Smooth muscle cell (in vitro differentiated cells): ENCODE data around the gene GATA5. TPM values are rescaled to one million over a fixed set of nuclear protein-coding genes. Genes with fewer than 3 reads are reported as not detected.

ENCODE experiments used
- DNase-seq: peaks from one replicate; lab custom pipeline; 2025; ENCODE audit not compliant: unreplicated experiment; lab: John Stamatoyannopoulos, UW
- H2AFZ ChIP-seq: fragments of 200-600 bp; sonication (generic); 2 replicates; pipeline ENCODE4 v1.6.0; 2016; ENCODE audit warnings: antibody characterized with exemption, low read depth, mild to moderate bottlenecking
- H3F3A ChIP-seq: fragments of 200-600 bp; sonication (generic); 2 replicates; pipeline ENCODE4 v1.6.0; 2017; ENCODE audit warnings: antibody characterized with exemption, low read depth
- H3K27ac ChIP-seq: fragments of 200-600 bp; sonication (generic); 2 replicates; pipeline ENCODE4 v1.5.1; 2016; ENCODE audit warnings: low read depth, mild to moderate bottlenecking
- H3K27me3 ChIP-seq: fragments of 200-600 bp; sonication (generic); 2 replicates; pipeline ENCODE4 v1.6.1; 2016; ENCODE audit warnings: low read depth, mild to moderate bottlenecking
- H3K36me3 ChIP-seq: fragments of 200-600 bp; sonication (generic); 2 replicates; pipeline ENCODE4 v1.5.1; 2016; ENCODE audit warnings: low read depth
- H3K4me1 ChIP-seq: fragments of 200-600 bp; sonication (generic); 2 replicates; pipeline ENCODE4 v1.5.1; 2016; ENCODE audit warnings: low read depth
- H3K4me2 ChIP-seq: fragments of 200-600 bp; sonication (generic); 2 replicates; pipeline ENCODE4 v1.6.0; 2016; ENCODE audit warnings: mild to moderate bottlenecking
- H3K4me3 ChIP-seq: fragments of 200-600 bp; sonication (generic); 2 replicates; pipeline ENCODE4 v1.5.1; 2016; ENCODE audit warnings: mild to moderate bottlenecking
- H3K79me2 ChIP-seq: fragments of 200-600 bp; sonication (generic); 2 replicates; pipeline ENCODE4 v1.6.0; 2016; ENCODE audit warnings: low read depth, mild to moderate bottlenecking
- H3K9ac ChIP-seq: fragments of 200-600 bp; sonication (generic); 2 replicates; pipeline ENCODE4 v1.6.0; 2016; ENCODE audit warnings: low read depth
- H3K9me3 ChIP-seq: fragments of 200-600 bp; sonication (generic); replicated peaks from 2 replicates; pipeline ENCODE4 v1.5.1; 2016; ENCODE audit warnings: low read depth
- H4K20me1 ChIP-seq: fragments of 200-600 bp; sonication (generic); 2 replicates; pipeline ENCODE4 v1.6.0; 2016; ENCODE audit warnings: low read depth
- WGBS: methylation state at CpG from one replicate; pipeline ENCODE4 v1.1.7; 2016; ENCODE audit warnings: low lambda C conversion rate; 5-methylcytosine and 5-hydroxymethylcytosine counted together
- polyA plus RNA-seq: library from polyadenylated mRNA; unstranded; fragments of >200 nt; fragmentation: Nextera tagmentation; extraction: Ambion mirVana; gene quantifications from 2 replicates; pipeline ENCODE4 v1.2.1, GENCODE V29; 2016
- total RNA-seq: library from RNA; depleted of rRNA; stranded (reverse); fragments of >200 nt; gene quantifications from 2 replicates; pipeline ENCODE4 v1.2.3, GENCODE V29; 2014
- TF ChIP-seq, protein P1 (sequence below): fragments of 200-600 bp; sonication (generic); IDR thresholded peaks from 2 replicates; pipeline ENCODE4 v1.5.1; 2017; ENCODE audit warnings: borderline replicate concordance, mild to moderate bottlenecking, antibody characterized with exemption; ENCODE audit not compliant: insufficient read depth, poor library complexity, severe bottlenecking

The GATA5 gene
- total and polyA plus RNA-seq, 2 experiments from 2014 or later = 1.9 to 9.2 TPM

DNA sequence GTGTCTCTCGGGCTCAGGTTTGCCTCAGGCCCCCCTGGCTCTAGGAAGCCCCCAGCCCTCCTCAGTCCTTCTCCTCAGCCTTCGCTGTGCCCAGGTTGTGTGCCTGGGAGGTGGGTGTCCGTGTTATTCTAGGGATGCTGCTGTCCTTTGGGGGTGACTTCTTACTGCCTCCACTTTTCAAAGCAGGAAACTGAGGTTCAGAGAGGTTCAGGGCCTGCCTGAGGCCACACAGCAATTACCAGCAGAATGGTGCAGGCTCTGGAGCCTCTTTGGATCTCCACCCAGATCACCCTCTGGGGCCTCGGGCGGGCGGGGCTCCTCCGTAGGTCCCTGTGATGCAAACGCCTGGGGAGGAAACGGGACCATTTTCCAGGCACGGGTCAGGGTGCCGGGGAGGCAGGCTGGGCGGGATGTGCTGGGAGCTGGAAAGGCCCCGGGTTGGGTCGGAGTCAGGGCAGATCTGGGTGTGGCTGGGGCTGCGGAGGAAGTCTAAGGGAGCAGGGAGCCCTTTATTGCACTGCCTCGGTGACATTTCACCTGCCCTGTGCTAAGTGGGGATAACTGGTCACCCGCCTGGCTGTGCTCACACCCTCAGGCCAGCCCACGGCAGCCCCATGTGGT, 23.2 kb downstream of the GATA5 start:
- no peaks in the 10 kb centered on the region for H3F3A ChIP-seq
- no peaks in the 10 kb centered on the region for H4K20me1 ChIP-seq
- no peaks in the 10 kb centered on the region for H3K36me3 ChIP-seq
- no peak overlapping the region for H3K9ac ChIP-seq
- no peaks in the 10 kb centered on the region for H3K27me3 ChIP-seq
- no peak overlapping the region for H3K4me2 ChIP-seq
- H3K79me2 ChIP-seq = no peaks in the 10 kb centered on the region
- no peak for DNase-seq
- H3K4me3 ChIP-seq = no peak overlapping the region
- H3K9me3 ChIP-seq = no peaks in the 10 kb centered on the region
- WGBS = 81% methylated on average over 18 of the region's 18 CpGs
- no peak overlapping the region for H3K27ac ChIP-seq
- H2AFZ ChIP-seq = no peak overlapping the region
- TF ChIP-seq, protein P1, sequence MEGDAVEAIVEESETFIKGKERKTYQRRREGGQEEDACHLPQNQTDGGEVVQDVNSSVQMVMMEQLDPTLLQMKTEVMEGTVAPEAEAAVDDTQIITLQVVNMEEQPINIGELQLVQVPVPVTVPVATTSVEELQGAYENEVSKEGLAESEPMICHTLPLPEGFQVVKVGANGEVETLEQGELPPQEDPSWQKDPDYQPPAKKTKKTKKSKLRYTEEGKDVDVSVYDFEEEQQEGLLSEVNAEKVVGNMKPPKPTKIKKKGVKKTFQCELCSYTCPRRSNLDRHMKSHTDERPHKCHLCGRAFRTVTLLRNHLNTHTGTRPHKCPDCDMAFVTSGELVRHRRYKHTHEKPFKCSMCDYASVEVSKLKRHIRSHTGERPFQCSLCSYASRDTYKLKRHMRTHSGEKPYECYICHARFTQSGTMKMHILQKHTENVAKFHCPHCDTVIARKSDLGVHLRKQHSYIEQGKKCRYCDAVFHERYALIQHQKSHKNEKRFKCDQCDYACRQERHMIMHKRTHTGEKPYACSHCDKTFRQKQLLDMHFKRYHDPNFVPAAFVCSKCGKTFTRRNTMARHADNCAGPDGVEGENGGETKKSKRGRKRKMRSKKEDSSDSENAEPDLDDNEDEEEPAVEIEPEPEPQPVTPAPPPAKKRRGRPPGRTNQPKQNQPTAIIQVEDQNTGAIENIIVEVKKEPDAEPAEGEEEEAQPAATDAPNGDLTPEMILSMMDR = no peak
- no peaks in the 10 kb centered on the region for H3K4me1 ChIP-seq

DNA sequence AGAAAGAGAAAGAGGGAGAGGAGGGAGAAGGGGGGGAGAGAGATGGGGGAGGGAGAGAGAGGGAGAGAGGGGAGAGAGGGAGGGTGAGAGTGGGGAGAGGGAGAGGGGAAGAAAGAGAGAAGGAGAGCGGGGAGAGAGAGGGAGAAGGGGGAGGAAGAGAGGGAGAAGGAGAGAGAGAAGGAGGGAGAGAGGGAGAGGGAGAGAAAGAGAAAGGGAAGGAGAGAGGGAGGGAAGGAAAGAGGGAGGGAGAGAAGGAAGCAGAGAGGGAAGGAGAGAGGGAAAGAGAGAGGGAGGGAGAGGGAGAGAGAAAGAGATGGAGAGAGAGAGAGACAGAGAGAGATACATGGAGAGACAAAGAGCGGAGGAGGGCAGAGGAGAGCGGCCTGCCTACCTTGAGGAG, 23.8 kb downstream of the GATA5 start:
- Histone ChIP-seq H3K9me3 (no peaks in the 10 kb centered on the region), H3K27me3 (no peaks in the 10 kb centered on the region), H3K27ac (no peak overlapping the region), H2AFZ (no peak overlapping the region), H3K4me3 (no peak overlapping the region), H3K79me2 (no peaks in the 10 kb centered on the region), H3K36me3 (no peaks in the 10 kb centered on the region), H4K20me1 (no peaks in the 10 kb centered on the region), H3F3A (no peaks in the 10 kb centered on the region), H3K4me2 (no peak overlapping the region), H3K9ac (no peak overlapping the region), H3K4me1 (no peaks in the 10 kb centered on the region)
- WGBS = 62% methylated on average over 3 of the region's 3 CpGs
- DNase-seq = no peak
- TF ChIP-seq, protein P1 = no peak

DNA sequence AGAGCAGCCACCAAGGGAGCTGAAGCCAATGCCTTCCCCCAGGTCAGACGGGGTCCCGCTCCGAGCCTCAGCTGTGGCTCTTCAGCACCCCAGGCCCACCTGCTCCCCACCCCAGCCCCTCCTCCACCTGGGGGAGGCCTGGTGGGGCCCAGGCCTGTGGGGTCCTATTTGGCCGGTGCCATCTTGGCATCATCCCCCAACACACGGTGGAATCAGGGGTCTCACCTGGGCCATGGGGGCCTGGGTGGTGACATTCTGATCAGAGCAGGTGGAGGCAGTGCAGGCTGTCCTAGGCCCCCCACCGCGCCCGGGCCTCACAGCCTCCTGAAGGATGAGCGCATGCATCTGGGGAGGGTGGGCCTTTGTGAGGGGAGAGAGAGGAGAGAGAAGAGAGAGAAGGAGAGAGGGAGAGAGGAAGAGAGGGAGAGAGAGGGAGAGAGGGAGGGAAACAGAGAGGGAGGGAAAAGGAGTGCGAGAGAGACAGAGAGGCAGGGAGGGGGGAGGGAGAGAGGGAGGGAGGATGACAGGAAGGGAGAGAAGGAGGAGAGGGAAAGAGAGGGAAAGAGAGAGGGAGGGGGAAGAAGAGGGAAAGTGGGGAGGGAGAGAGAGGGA, 24.5 kb downstream of the GATA5 start:
- H3K9ac ChIP-seq = no peak overlapping the region
- H4K20me1 ChIP-seq = no peaks in the 10 kb centered on the region
- 91% methylated on average over 9 of the region's 10 CpGs for WGBS
- H3K4me3 ChIP-seq = no peak overlapping the region
- no peak for DNase-seq
- no peak overlapping the region for H3K27ac ChIP-seq
- no peak overlapping the region for H3K4me2 ChIP-seq
- H3K4me1 ChIP-seq = no peaks in the 10 kb centered on the region
- no peaks in the 10 kb centered on the region for H3K79me2 ChIP-seq
- no peaks in the 10 kb centered on the region for H3K27me3 ChIP-seq
- H3F3A ChIP-seq = no peaks in the 10 kb centered on the region
- no peaks in the 10 kb centered on the region for H3K9me3 ChIP-seq
- TF ChIP-seq, protein P1 = no peak
- no peaks in the 10 kb centered on the region for H3K36me3 ChIP-seq
- H2AFZ ChIP-seq = no peak overlapping the region
